Measurements from ENCODE around the gene KCTD17.

- TF ChIP-seq, protein P1, sequence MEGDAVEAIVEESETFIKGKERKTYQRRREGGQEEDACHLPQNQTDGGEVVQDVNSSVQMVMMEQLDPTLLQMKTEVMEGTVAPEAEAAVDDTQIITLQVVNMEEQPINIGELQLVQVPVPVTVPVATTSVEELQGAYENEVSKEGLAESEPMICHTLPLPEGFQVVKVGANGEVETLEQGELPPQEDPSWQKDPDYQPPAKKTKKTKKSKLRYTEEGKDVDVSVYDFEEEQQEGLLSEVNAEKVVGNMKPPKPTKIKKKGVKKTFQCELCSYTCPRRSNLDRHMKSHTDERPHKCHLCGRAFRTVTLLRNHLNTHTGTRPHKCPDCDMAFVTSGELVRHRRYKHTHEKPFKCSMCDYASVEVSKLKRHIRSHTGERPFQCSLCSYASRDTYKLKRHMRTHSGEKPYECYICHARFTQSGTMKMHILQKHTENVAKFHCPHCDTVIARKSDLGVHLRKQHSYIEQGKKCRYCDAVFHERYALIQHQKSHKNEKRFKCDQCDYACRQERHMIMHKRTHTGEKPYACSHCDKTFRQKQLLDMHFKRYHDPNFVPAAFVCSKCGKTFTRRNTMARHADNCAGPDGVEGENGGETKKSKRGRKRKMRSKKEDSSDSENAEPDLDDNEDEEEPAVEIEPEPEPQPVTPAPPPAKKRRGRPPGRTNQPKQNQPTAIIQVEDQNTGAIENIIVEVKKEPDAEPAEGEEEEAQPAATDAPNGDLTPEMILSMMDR (IDR thresholded peaks at IDR 0.05 in 4 of 5, conservative IDR thresholded peaks at IDR 0.05 in 1 of 5) = no peak
- TF ChIP-seq POLR2A (IDR thresholded peaks at IDR 0.05) = no peak
Observed at GRCh38 chr22:37057226-37057625, 5.7 kb downstream of the KCTD17 start.
